GM18508 (cell line): ENCODE results near the gene MRPL3.

Experiments
- ATAC-seq: cut with Tn5 transposase; IDR thresholded peaks from one replicate; pipeline ENCODE4 v1.9.1; 2021; ENCODE audit warnings: moderate number of reproducible peaks; ENCODE audit not compliant: insufficient read depth, unreplicated experiment

Gene MRPL3

GRCh38 chr3:131502530-131503319, at the start of gene MRPL3:
Gene MRPL3 (minus strand): TSS chr3:131502971. CDS start chr3:131502821, 150 bp downstream.
- ATAC-seq, result peak; percentile 82

- no peak for ATAC-seq
Measured at GRCh38 chr3:131551761-131552160, 49.0 kb upstream of the MRPL3 start.

- ATAC-seq, result no peak
Measured at GRCh38 chr3:131550562-131551465, 48.0 kb upstream of the MRPL3 start.

GRCh38 chr3:131549340-131549739, 46.6 kb upstream of the MRPL3 start:
- ATAC-seq, result no peak

DNA sequence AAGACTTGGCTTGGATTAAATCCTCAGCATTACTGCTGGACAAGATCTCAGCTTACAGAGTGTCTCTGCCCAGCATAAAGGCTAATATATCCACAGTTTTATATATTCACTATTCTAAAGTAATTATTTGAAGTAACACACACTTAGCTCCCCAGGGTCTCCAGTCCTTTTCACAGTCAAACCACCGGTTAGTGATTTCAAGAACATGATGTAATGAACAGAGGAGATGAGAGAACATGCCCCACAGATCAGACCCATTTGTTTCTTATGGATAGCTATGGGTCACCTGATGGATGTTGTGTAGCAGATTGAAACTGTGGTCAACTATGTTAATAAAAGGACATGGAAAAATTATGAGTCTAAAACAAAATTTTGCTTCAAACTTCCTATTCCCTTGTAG, 44.8 kb upstream of the MRPL3 start:
- ATAC-seq, result no peak

GRCh38 chr3:131546441-131546840, 43.7 kb upstream of the MRPL3 start:
- no peak for ATAC-seq

- no peak for ATAC-seq
Measured at GRCh38 chr3:131544557-131544956, 41.8 kb upstream of the MRPL3 start.

DNA sequence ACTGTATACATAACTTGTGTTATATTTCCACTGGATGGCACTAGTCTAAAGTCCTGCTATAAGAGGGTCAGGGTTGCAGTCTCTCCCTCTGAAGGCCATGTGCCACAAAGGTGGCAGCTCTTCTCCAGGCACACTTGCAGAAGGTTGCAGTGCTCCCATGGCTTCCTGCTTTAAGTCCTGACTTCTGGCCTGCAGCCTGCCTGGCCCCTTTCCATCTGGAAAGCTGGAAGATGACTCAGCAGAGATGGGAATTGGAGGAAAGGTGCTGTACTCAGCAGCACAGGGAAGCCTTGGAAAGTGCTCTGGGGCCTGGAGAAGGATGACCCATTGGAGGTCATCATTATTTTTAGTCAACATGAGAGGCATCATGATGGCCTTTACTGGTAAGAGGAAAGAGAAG, 40.9 kb upstream of the MRPL3 start:
- ATAC-seq, result no peak

DNA sequence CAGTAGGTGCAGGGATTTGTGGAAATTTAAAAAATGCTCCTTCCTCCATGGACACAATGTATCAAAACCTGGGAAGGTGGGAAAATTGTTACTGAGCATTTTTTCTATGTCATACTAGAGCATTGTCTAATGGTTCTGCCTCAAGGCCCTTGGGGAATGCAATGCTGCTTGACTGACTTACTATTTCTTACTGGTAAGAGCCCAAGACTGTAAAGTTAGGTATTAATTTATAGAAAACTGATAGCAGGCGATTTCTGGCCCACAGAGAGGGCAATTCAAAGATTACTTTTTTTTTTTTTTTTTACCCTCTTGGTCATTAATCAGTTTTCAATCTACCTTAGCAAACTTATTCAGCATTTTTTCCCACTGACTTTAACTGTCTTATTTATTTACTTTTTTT, 38.5 kb upstream of the MRPL3 start:
- no peak for ATAC-seq

DNA sequence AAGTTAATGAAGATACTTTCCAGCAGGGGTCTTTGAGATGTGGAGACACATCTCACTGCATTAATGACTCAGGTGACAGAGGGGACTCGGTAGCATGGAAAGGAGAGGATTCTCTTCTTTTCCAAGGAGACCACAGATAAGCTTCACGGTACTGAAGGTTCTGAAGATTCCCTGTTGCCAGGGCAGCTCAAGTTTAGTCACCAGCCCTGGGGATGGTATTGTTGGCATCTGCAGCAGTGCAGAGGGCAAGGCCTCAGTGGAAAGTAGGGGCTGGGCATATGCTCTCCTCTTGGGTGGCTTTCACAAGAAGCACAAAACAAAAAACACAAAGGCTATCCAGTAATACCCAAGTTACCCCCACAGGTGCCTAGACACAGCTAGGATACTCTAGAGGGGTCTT, 38.0 kb upstream of the MRPL3 start:
- no peak for ATAC-seq

DNA sequence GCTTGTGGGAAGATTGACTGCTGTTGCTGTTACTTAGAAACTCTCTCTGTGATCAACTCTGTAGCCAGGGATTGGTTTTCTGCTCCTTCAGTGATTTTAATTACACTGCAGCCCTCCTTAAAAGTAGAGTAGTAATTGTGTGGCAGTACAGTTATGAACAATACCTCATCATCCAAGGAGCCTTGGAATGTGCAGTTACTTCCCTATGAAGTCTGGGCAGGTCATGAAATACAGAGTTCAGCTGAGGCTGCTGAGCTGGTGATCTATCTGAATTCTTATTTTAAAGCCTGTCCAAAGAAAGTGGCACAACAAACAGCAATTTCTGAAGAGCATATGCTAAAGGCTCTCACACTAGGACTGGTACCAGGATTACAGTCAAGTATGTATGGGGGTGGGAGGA, 37.4 kb upstream of the MRPL3 start:
- no peak for ATAC-seq

- ATAC-seq, result no peak
Measured at GRCh38 chr3:131538968-131539367, 36.2 kb upstream of the MRPL3 start.

DNA sequence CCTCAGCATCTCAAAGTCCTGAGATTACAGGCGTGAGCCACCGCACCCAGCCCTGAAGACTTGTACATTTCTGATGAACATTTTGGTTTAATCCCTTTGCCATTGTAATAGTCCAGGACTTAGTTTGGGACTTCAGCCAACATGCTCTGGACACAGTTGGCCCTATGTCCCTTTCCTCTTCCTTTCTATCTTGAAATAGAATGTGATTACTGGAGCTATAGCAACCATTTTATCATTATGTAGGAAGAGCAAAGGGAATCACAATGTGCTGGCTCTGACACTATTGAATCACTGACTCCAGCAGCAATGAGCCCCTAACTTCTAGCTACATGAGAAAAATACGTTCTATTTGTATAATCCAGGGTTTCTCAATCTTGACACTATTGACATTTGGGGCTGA, 34.8 kb upstream of the MRPL3 start:
- ATAC-seq, result no peak

DNA sequence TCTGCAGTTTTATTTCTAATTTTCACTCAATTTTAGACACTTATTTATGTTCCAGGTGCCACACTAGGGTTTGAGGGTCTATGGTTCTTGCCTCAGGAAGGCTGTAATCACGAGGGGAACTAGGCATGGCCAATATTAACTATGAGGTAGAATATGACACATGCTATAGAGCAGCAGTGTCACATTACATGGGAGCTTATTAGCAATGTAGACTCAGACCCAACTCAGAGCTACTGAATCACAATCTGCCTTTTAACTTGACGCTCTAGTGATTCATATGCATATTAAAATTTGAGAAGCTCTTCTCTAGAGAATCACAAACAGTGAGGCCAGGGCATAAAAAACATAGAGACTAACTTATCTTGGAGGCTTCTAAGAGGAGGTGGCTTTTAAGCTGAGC, 32.8 kb upstream of the MRPL3 start:
- no peak for ATAC-seq

DNA sequence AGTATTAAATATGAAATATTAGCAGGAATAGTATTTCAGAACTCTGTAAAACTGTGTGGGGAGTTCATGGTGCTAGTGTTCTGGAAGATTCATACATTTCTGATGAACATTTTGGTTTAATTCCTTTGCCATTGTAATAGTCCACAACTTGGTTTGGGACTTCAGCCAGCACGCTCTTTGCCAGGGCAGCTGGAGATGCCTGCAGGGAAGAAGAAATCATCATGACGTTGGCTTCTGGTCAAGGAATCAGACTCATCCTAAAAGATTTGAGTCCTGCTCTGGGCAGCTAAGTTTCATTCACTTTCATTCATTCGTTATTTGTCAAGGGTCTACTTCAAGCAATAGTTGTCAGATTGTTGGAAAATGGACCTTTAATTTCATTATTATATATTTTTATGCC, 32.4 kb upstream of the MRPL3 start:
- no peak for ATAC-seq

DNA sequence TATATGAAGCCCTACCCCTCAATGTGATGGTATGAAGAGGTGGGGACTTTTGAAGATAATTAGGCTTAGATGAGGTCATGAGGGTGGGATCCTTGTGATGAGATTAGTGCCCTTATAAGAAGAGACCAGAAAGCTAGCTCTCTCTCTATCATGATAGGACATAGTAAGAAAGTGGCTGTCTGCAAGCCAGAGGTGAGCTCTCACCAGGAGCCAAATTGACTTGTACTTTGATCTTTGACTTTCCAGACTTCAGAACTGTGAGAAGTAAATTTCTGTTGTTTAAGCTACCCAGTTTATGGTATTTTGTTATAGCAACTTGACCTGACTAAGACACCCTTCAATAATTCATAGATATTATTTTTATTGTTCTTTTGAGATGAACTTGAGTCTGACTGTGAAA, 29.9 kb upstream of the MRPL3 start:
- ATAC-seq, result no peak

- no peak for ATAC-seq
Measured at GRCh38 chr3:131530843-131531242, 28.1 kb upstream of the MRPL3 start.

DNA sequence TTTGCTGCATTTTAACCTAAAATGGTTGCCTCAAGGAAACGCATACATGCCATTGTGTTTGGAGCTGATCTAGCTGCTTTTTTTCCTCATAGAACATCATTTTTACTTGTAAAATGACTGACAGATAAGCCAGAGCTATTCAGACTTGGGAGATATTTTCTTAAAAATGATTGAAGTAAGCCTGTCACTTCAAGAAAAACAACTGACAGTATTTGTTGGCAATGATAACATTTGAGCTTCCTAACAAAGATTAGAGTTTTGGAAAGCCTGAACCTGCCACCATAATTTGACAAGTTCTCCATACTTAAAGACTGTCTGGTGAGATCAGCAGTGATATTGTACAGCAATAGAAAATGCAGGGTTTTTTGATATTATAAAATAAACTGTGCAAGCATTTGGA, 27.6 kb upstream of the MRPL3 start:
- no peak for ATAC-seq

DNA sequence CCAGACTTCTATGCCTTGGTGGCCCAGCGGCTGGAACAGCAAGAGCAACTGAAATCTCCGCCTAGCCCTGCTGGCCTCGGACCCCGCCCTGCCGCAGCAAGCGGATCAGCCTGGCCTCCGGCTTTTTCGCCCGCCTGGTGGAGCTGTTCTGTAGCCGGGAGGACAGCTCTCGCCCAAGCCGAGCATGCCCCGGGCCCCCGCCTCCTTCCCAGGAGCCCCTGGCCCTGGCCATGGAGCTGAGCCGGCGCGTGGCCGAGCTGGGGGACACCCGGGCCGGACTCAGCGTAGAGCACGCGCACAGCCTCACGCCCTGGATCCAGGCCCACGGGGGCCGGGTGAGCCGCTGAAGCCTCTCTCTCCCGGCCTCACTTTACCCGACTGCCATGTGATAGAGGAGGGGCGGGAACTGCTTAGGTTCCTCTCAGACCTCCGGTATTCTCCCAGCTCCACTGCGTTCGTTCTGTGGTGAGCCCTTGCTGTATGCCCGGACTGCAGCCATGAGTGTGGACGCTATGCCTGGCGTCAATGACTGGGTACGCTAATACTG, 24.1 kb upstream of the MRPL3 start:
- no peak for ATAC-seq

- ATAC-seq, result no peak
Measured at GRCh38 chr3:131518680-131519079, 15.9 kb upstream of the MRPL3 start.

DNA sequence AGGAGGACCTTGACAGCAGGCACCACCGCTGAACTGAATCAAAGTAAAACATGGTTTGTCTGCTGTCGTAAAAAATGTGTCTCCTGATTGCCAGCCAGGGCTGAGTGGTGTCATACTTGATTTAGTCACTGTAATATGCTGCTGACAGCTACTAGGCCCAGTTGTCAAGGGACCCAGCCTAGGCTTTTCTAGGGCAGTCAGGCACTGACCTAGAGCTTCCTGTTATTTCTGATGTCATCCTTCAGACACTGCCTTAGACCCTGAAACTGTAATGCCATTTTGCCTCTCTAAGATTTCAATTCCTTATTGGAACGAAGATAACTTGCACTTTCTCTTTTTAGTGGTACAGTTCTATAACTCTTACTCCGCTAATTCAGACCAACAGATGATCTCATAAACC, 2.6 kb upstream of the MRPL3 start:
- ATAC-seq, result no peak
